Measurements from ENCODE around the gene M1AP.

The M1AP gene

GRCh38 chr2:74577448-74577847, 70.7 kb downstream of the M1AP start:
- no peak overlapping the region for H3K4me3 ChIP-seq (ENCODE audit: low read length)
- WGBS, result 85% methylated on average over 2 of the region's 2 CpGs
- no peaks in the 10 kb centered on the region for H3K9me3 ChIP-seq (ENCODE audit: insufficient read depth, low read depth, low read length)
- no peaks in the 10 kb centered on the region for H3K4me1 ChIP-seq (ENCODE audit: insufficient read depth, low read length)
- H3K9ac ChIP-seq (ENCODE audit: low read depth, low read length), result no peak overlapping the region
- H3K27ac ChIP-seq (ENCODE audit: low read depth, low read length), result no peak overlapping the region
- H3K36me3 ChIP-seq (ENCODE audit: insufficient read depth, low read length), result no peaks in the 10 kb centered on the region
- H3K27me3 ChIP-seq (ENCODE audit: insufficient read depth, low read length), result peaks cover 7% of the 10 kb centered on the region; the same call in 1 of the 2 replicates

- 82% methylated on average over 1 of the region's 1 CpG for WGBS
- Histone ChIP-seq H3K27me3 (ENCODE audit: insufficient read depth, low read length) (peaks cover 7% of the 10 kb centered on the region; the same call in 1 of the 2 replicates), H3K9me3 (ENCODE audit: insufficient read depth, low read depth, low read length) (no peaks in the 10 kb centered on the region), H3K4me1 (ENCODE audit: insufficient read depth, low read length) (no peaks in the 10 kb centered on the region), H3K36me3 (ENCODE audit: insufficient read depth, low read length) (no peaks in the 10 kb centered on the region), H3K4me3 (ENCODE audit: low read length) (no peak overlapping the region), H3K9ac (ENCODE audit: low read depth, low read length) (no peak overlapping the region), H3K27ac (ENCODE audit: low read depth, low read length) (no peak overlapping the region)
These were observed 71.3 kb downstream of the M1AP start for GRCh38 chr2:74576863-74577229.

- no peaks in the 10 kb centered on the region for H3K4me1 ChIP-seq (ENCODE audit: insufficient read depth, low read length)
- H3K27me3 ChIP-seq (ENCODE audit: insufficient read depth, low read length), result peaks cover 7% of the 10 kb centered on the region; the same call in 1 of the 2 replicates
- no peak overlapping the region for H3K4me3 ChIP-seq (ENCODE audit: low read length)
- 92% methylated on average over 5 of the region's 7 CpGs for WGBS
- H3K36me3 ChIP-seq (ENCODE audit: insufficient read depth, low read length), result no peaks in the 10 kb centered on the region
- no peaks in the 10 kb centered on the region for H3K9me3 ChIP-seq (ENCODE audit: insufficient read depth, low read depth, low read length)
- H3K27ac ChIP-seq (ENCODE audit: low read depth, low read length), result no peak overlapping the region
- H3K9ac ChIP-seq (ENCODE audit: low read depth, low read length), result no peak overlapping the region
These were observed 71.8 kb downstream of the M1AP start for GRCh38 chr2:74576211-74576862.

GRCh38 chr2:74575320-74575719, 72.8 kb downstream of the M1AP start:
- H3K9me3 ChIP-seq (ENCODE audit: insufficient read depth, low read depth, low read length), result no peaks in the 10 kb centered on the region
- no peaks in the 10 kb centered on the region for H3K36me3 ChIP-seq (ENCODE audit: insufficient read depth, low read length)
- no peak overlapping the region for H3K4me3 ChIP-seq (ENCODE audit: low read length)
- no peak overlapping the region for H3K27ac ChIP-seq (ENCODE audit: low read depth, low read length)
- no peaks in the 10 kb centered on the region for H3K4me1 ChIP-seq (ENCODE audit: insufficient read depth, low read length)
- 93% methylated on average over 4 of the region's 4 CpGs for whole genome bisulfite sequencing
- H3K27me3 ChIP-seq (ENCODE audit: insufficient read depth, low read length), result peaks cover 6% of the 10 kb centered on the region; the same call in 1 of the 2 replicates
- no peak overlapping the region; the same call in 1 of the 2 replicates for H3K9ac ChIP-seq (ENCODE audit: low read depth, low read length)

- H3K4me1 ChIP-seq (ENCODE audit: insufficient read depth, low read length), result no peaks in the 10 kb centered on the region
- H3K9me3 ChIP-seq (ENCODE audit: insufficient read depth, low read depth, low read length), result no peaks in the 10 kb centered on the region
- H3K9ac ChIP-seq (ENCODE audit: low read depth, low read length), result no peak overlapping the region
- no peak overlapping the region for H3K4me3 ChIP-seq (ENCODE audit: low read length)
- WGBS, result 82% methylated on average over 6 of the region's 7 CpGs
- no peaks in the 10 kb centered on the region for H3K36me3 ChIP-seq (ENCODE audit: insufficient read depth, low read length)
- H3K27ac ChIP-seq (ENCODE audit: low read depth, low read length), result no peak overlapping the region
- peaks cover 6% of the 10 kb centered on the region; the same call in 1 of the 2 replicates for H3K27me3 ChIP-seq (ENCODE audit: insufficient read depth, low read length)
These were observed 74.2 kb downstream of the M1AP start for GRCh38 chr2:74573747-74574562.

- Histone ChIP-seq H3K9me3 (ENCODE audit: insufficient read depth, low read depth, low read length) (no peaks in the 10 kb centered on the region), H3K4me1 (ENCODE audit: insufficient read depth, low read length) (no peaks in the 10 kb centered on the region), H3K36me3 (ENCODE audit: insufficient read depth, low read length) (no peaks in the 10 kb centered on the region), H3K27ac (ENCODE audit: low read depth, low read length) (no peak overlapping the region), H3K4me3 (ENCODE audit: low read length) (no peak overlapping the region), H3K27me3 (ENCODE audit: insufficient read depth, low read length) (peaks cover 8% of the 10 kb centered on the region; the same call in 1 of the 2 replicates), H3K9ac (ENCODE audit: low read depth, low read length) (no peak overlapping the region)
- 82% methylated on average over 3 of the region's 3 CpGs for WGBS
These were observed 75.8 kb downstream of the M1AP start for GRCh38 chr2:74572178-74572925.

- 89% methylated on average over 1 of the region's 1 CpG for WGBS
- Histone ChIP-seq H3K4me3 (ENCODE audit: low read length) (no peak overlapping the region), H3K4me1 (ENCODE audit: insufficient read depth, low read length) (no peaks in the 10 kb centered on the region), H3K27me3 (ENCODE audit: insufficient read depth, low read length) (peaks cover 7% of the 10 kb centered on the region; the same call in 1 of the 2 replicates), H3K36me3 (ENCODE audit: insufficient read depth, low read length) (no peaks in the 10 kb centered on the region), H3K9ac (ENCODE audit: low read depth, low read length) (no peak overlapping the region), H3K9me3 (ENCODE audit: insufficient read depth, low read depth, low read length) (no peaks in the 10 kb centered on the region), H3K27ac (ENCODE audit: low read depth, low read length) (no peak overlapping the region)
These were observed 77.1 kb downstream of the M1AP start for GRCh38 chr2:74571058-74571457.

GRCh38 chr2:74569686-74570085, 78.4 kb downstream of the M1AP start:
- Histone ChIP-seq H3K9me3 (ENCODE audit: insufficient read depth, low read depth, low read length) (no peaks in the 10 kb centered on the region), H3K4me3 (ENCODE audit: low read length) (no peak overlapping the region), H3K36me3 (ENCODE audit: insufficient read depth, low read length) (no peaks in the 10 kb centered on the region), H3K27me3 (ENCODE audit: insufficient read depth, low read length) (peaks cover 5% of the 10 kb centered on the region; the same call in 1 of the 2 replicates), H3K9ac (ENCODE audit: low read depth, low read length) (no peak overlapping the region), H3K4me1 (ENCODE audit: insufficient read depth, low read length) (no peaks in the 10 kb centered on the region), H3K27ac (ENCODE audit: low read depth, low read length) (no peak overlapping the region)
- 84% methylated on average over 1 of the region's 1 CpG for WGBS

GRCh38 chr2:74567881-74568280, 80.2 kb downstream of the M1AP start:
- H3K27ac ChIP-seq (ENCODE audit: low read depth, low read length), result no peak overlapping the region
- H3K36me3 ChIP-seq (ENCODE audit: insufficient read depth, low read length), result no peaks in the 10 kb centered on the region
- H3K27me3 ChIP-seq (ENCODE audit: insufficient read depth, low read length), result peaks cover 7% of the 10 kb centered on the region
- H3K4me3 ChIP-seq (ENCODE audit: low read length), result no peak overlapping the region
- no peaks in the 10 kb centered on the region for H3K9me3 ChIP-seq (ENCODE audit: insufficient read depth, low read depth, low read length)
- H3K9ac ChIP-seq (ENCODE audit: low read depth, low read length), result no peak overlapping the region
- WGBS, result 94% methylated on average over 5 of the region's 5 CpGs
- no peaks in the 10 kb centered on the region for H3K4me1 ChIP-seq (ENCODE audit: insufficient read depth, low read length)

- Histone ChIP-seq H3K9ac (ENCODE audit: low read depth, low read length) (no peak overlapping the region), H3K36me3 (ENCODE audit: insufficient read depth, low read length) (no peaks in the 10 kb centered on the region), H3K4me1 (ENCODE audit: insufficient read depth, low read length) (no peaks in the 10 kb centered on the region), H3K27me3 (ENCODE audit: insufficient read depth, low read length) (peaks cover 9% of the 10 kb centered on the region), H3K27ac (ENCODE audit: low read depth, low read length) (no peak overlapping the region), H3K9me3 (ENCODE audit: insufficient read depth, low read depth, low read length) (no peaks in the 10 kb centered on the region), H3K4me3 (ENCODE audit: low read length) (no peak overlapping the region)
These were observed 81.4 kb downstream of the M1AP start for GRCh38 chr2:74566754-74567085.

GRCh38 chr2:74566076-74566753, 81.9 kb downstream of the M1AP start:
- Histone ChIP-seq H3K9me3 (ENCODE audit: insufficient read depth, low read depth, low read length) (no peaks in the 10 kb centered on the region), H3K36me3 (ENCODE audit: insufficient read depth, low read length) (no peaks in the 10 kb centered on the region), H3K4me3 (ENCODE audit: low read length) (no peak overlapping the region), H3K27ac (ENCODE audit: low read depth, low read length) (no peak overlapping the region), H3K9ac (ENCODE audit: low read depth, low read length) (no peak overlapping the region), H3K27me3 (ENCODE audit: insufficient read depth, low read length) (peaks cover 14% of the 10 kb centered on the region), H3K4me1 (ENCODE audit: insufficient read depth, low read length) (no peaks in the 10 kb centered on the region)
- 86% methylated on average over 7 of the region's 7 CpGs for WGBS
